SW480 (cell line): ENCODE results near the gene TRPM3.
"Not testable (repeated sequence)": the region's sequence is repeated elsewhere in the genome, so short reads cannot be mapped to it uniquely, and the experiment has no call there.

ENCODE experiments used
- DNase-seq: peaks from one replicate; pipeline ENCODE4 v3.0.0-alpha.2; 2016; ENCODE audit warnings: low spot score

The TRPM3 gene

DNA sequence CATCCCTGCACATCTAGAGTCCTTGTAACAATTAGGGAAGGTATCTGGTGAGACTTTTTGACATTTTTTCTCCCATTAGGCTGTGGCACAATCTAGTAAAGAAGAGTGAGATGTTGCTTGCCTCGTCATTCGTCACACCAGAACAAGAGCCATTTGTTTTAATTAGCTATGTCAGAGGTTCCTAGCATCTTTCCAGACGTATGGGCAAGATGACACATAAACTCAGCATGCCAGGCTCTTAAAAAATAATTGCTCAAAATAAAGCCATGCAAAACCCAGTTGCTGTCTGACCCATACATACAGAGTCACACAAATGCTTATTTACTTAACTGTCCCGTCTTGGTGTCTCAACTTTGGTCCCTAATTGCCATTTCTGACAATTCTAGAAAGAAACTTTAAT, 125.9 kb downstream of the TRPM3 start:
- no peak for DNase-seq

DNA sequence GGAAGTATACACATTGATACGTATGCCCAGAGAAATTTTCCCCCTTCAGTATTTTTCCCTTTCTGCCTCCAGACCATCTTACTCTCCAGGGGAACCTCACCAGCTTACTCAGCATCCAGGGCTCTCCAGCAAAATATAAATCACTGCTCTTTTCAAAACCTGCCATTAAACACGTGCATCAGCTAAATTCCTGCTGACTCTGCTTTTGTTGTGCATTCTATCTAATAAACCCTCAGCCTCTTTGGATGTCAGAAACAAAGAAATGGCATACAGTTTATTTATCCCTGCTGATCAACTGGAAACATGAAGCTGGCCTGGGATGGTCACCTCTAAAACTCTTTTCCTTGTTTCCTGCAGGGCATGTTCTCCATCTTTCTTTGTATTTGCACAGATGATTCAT, 126.8 kb downstream of the TRPM3 start:
- DNase-seq = no peak

DNA sequence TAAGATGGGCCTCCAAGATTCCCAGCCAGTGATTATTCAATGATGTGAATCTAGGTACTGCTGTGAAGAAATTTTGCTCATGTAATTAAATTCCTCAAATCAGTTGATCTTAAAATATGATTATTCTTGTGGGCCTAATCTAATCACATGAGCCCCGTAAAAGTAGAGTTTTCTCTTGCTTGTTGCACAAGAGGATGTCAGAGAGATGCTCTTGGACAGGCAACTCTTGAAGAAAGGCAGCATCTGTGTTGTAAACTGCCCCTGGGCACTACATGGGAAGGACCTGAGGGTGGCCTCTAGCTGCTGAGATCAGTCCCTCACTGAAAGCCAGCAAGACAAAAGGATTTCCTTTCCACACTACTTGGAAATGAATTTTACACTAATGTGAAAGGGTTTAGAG, 132.9 kb downstream of the TRPM3 start:
- no peak for DNase-seq

DNA sequence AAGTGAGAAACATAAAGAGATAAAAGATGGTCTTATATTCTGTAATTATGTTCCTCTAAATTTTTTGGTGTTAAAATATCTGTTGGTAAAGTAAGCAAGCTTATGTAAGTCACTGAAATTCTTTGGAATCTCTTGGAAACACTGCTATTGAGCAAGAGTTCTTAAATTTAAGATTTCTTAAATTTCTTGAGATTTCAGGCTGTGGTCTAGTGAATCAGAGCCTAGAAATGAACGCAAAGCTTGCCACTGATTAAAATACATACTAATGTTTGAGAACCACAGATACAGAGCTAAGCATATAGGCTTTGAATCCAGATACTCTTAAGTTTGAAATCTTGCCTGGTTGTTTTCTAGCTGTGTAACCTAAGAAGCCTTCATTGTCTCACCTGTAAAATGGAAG, 133.4 kb downstream of the TRPM3 start:
- no peak for DNase-seq

DNA sequence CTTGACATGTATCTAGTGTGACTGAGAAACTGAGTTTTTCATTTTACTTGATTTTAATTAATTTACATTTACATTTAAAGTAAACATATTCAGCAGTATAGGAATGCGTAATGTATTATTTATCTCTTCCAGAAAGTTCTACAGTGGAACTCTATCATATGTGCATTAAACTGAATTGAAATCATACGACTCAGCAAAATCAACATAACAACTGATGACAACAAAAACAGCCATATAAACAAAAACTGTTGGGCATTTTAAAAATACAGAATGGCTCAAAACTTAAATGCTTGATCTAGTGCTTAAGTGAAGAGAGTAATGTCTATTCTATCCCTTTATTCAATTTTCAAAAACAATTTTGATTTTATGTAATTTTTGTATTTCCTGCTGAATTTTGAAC, 134.4 kb downstream of the TRPM3 start:
- no peak for DNase-seq

DNA sequence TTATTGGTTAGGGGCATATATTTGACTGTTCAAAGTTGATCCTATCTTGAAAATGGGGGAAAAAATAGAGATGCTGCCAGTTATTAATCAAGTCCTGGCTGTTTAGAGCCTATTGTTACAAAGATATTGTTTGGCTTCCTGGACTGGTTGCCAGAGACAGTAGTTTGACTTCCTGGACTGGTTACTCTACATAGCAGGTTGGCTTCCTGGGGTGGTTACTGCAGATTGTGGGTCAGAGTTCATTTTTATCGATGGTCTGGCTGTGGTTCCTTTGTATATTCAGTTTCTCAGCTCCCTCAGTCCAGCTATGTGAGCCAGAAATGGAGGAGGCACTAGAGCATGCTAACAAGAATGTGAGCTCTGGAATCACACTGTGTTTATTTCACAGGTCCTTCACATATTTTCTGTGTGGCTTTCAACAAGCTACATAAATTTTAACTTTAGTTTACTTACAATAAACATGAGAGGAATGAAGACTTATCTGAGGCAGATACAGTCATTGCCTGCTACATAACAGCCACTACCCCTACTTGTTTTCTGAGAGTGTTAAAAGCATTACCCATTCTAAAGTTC, 137.6 kb downstream of the TRPM3 start:
- DNase-seq = no peak

DNA sequence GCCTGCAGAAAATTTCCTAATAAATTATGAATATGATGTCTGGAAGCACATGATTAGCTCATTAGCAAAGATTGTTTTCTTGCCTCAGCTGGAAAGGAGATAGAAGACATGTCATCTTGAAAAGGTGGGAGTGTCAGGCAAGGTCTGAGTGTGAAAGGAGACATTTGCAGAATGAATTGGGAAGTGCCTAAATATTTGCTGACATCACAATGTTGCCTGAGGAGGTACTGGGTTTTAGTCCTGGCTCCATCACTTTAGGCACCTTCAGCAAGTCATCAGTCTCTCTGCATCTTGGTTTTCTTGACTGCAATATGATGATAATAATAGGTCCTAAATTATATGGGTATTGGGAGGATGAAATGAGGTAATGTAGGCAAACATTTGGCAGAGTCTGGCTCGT, 140.1 kb downstream of the TRPM3 start:
- DNase-seq = no peak

DNA sequence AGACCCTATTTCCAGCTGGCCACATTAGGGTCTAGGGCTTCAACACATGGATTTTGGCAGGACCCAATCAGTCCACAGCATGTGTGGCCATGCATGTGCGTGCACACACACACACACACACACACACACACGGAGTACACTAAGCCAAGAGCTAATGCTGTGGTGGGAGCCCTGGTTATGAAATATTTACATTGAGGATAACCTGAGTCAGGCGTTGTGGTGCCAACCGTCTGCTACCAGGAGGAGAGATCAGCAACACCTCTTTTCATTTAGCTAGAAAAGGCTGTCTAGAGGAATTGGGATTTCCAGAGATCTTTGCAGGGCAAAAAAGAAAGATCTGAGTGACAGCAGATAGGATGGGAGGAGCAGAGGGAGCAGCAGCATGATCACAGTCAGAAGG, 141.5 kb downstream of the TRPM3 start:
- DNase-seq = no peak

DNA sequence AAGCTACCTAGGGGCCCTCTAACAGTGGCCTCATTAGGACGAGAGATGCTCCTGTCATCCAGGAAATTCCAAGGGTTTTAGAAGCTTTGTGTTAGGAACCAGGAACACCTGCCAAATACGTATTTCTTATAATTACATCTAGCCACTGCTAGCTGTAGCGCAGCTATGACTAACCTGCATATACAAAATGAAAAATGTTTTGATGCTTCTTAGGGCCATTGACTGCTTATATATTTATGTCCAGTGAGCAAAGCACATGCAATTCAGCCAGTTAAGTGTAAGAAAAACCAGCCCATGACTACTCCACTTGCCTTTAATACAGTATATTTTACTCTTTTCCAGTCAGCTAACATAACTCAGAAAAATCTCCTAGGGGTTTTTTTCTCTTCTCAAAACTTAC, 143.3 kb downstream of the TRPM3 start:
- DNase-seq = no peak

DNA sequence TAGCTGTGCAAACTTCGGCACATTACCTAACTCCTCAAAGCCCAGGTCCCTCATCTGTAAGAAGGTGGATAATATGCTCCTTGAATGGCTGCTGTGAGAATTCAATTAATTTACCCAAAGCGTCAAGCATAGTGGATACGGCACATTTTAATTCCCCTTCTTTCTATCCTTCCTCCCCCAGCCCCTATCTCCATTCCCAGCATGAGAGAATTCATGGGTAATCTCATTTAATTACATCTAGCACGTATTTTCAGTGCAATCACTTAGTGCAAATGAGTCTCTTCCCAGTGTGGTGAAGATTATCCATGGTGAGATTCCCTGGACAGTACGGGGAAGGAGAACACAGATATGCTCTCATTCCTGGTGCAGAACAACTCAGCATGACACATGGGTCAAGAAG, 145.6 kb downstream of the TRPM3 start:
- no peak for DNase-seq

DNA sequence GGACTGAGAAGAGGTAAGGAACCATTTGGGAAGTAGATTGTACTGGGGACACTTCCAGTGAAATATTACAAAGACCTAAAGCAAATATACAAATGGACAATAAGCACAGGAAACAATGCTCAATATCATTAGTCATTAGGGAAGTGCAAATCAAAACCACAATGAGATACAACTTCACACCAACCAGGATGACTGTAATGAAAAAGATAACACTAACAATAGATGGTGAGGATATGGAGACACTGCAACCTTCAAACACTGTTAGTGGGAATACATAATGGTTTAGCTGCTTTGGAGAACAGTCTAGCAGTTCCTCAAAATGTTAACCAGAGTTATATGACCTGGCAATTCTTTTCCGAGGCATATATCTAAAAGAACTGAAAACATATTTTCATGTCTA, 149.7 kb downstream of the TRPM3 start:
- no peak for DNase-seq

DNA sequence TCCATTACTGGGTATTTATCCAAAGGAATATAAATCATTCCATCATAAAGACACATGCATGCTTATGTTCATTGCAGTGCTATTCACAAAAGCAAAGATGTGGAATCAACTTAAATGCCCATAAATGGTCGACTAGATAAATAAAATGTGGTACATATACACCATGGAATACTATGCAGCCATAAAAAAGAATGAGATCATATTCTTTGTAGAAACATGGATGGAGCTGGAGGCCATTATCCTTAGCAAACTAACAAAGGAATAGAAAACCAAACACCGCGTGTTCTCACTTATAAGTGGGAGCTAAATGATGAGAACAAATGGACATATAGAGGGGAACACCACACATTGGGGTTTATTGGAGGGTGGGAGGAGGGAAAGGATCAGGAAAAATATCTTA, 155.0 kb downstream of the TRPM3 start:
- DNase-seq = not testable (repeated sequence)

DNA sequence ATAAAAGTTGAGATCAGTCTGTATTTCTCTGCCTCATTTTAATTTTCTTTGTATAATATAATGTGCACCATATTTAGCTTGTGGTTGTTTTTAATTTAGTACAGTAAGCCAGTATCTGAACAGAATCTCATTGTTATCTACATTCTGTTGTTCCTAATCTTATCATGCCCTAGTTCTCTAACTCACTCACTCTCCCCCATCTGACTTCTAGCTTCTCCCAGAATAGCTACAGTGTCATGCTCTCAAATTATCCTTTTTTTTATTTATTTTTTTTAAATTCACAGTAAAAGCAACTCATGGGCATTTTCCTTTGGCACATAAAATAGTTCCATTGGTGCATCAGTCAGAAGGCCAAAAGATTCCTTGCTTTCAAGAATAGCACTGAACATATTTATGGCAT, 156.6 kb downstream of the TRPM3 start:
- no peak for DNase-seq

DNA sequence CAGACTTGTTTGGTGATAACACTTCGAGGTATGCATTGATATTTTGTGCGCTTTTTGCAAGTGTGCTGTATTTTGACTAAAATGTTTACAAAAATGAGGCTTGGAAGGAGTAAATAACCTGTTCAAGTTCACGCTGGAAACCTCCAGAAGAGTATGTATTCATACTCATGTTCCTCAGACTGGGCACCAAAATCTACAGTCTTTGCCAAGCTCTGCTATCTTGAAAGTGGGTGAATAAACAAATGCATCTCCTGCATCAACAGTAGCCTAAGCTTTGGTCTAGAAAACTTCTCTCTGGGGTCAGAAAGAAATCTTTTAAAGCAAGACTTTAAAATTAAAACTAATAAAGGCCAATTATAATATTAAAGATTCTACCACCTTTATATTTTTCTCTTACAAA, 157.9 kb downstream of the TRPM3 start:
- no peak for DNase-seq

DNA sequence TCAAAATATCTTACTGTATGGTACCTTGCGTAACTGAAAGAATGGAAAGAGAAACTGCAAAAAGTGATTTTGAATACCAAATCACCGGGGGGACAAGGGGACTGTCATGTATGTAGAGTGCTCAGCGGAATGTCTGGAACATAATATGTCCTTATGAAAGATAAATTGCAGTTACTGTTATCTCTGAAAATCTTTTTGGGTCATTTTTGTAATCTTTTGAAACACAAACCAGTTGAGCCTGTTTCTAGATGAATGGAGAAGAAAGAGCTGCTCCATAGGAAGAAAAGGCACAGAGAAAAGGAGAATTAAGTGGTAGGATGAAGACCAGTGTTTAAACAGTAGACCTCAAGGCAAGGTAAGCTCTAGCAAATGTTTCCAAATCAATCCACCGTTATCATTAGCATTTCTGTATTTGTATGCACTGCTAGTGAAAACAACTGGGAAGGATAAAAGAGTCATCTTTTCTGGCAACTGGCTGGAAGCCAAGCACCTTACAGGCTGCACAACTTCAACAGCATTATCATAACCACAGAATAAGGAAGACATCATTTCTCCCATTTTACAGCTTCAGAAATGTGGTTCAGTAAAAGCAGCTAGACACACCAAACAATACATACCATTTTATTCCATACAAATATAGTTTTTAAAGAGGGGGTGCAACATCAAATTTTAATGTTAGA, 158.5 kb downstream of the TRPM3 start:
- no peak for DNase-seq

DNA sequence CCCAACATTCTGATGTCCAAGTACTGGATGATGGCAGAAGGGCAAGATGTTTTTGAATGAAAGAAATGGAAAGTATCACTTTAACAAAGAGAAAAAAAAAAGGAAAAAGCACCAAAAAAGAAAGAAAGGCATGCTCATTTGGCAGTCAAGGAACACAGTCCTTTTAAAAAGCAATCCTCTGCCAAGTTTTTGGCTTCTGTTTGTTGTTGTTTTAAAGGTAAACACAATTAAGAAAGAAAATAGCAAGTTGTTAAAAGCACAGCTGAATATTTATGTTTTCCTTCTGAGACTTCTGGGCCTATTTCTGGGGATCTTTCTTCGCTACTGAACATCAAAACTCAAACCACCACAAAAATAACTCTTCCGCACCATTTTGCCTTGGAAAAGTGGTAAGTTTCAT, 162.1 kb downstream of the TRPM3 start:
- DNase-seq = no peak

DNA sequence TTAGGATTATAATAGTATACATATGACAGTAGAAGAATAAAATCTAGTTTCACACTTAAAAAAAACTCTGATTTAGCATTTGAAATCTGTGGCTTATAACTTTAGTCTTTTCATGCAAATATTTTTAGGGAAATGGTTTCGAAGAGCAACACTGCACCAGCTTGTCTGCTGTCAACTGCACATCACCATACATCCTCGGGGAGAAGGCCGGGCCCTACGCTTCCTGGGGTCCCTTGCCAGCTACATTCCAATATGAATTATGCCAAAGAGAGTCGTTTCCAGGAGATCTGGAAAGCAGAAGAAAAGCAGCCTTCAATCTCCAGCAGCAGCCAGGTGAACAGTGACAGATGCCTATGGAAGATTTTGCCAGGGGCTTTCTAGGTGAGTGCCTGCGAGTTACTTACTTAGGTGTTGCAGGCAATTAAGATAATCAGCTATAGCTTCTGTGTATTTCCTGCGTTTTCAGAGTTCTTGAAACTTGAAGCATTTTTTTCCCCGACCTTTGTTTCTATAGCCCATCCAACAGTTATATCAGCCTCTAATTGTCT, 166.8 kb downstream of the TRPM3 start:
- no peak for DNase-seq

DNA sequence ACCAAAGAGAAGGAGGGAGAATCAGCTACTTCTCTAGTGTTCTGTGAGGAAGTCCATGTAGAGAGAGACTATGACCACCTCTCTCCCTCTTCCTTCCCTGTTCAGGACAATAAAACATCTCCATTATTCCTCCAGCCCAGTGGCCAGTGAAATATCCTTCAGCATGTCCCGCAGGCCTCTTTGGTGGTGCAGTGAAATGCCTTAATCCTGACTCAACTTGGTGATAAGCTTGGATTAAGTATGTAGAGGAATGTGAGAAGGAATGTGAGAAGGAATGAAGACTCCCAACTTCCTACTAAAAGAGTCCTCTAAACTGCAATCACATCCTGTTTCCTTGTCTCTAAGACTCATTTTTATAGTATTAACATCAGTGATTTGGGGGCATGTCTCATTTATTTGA, 167.3 kb downstream of the TRPM3 start:
- DNase-seq = peak; percentile 12

DNA sequence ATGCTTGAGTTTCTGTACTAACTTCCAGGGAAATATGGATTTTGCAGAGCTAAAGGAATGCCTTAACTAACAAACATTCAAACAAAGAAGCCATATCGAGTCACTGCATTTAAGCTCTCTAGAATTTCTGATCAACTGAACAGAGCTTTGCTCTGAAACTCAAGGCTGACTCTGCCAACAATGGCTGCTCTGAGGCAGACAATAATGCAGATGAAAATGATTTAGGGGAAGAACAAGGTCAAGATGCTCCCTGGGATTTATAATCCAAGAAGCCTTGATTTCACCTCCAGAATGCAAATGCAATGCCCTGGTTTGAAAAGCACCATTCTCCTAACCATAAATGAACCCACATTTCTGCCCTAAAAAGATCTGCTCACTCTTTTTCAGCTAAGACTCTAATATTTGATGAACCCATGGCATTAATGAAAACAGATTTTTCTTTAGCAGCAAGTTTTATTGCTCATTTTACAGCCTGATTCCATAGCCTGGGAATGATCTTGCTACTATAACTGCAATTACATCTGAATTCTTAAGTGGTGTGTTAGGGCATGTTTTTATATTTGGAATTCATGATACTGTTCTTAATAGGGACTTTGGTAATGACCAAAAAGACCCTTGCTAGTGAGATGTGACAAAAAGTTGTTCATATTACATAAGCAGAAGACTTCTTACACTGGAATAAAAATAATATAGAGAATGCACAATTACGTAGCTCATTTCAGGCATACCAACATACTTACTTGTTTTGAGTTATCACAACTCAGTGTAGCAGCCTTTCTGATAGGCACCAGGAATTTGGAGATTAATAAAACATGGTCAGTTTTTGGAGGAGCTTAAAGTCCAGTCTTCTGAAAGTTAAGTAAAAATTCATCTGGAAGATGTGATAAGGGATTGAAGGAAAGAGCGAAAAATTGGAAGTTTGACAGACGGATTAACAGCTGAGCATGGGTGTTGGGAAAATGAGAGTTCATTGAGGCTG, 169.4 kb downstream of the TRPM3 start:
- no peak for DNase-seq

DNA sequence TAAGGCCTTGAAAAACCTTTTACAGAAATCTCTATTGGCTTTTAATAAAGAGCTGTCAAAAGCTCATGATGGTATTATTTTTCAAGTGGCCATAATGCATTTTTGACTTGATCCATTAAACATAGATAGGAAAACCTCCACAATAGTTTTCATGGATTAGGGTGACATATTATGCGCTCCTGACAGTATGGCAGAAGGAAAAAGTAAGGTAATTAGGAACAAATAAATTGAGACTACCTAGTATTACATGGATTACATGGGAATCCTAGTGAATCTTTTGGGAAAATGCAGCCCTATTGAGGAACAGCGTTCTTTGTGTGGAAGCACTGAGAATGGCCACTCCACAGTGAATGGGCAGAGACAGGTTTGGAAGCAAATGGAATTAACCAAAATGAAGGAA, 171.2 kb downstream of the TRPM3 start:
- no peak for DNase-seq

DNA sequence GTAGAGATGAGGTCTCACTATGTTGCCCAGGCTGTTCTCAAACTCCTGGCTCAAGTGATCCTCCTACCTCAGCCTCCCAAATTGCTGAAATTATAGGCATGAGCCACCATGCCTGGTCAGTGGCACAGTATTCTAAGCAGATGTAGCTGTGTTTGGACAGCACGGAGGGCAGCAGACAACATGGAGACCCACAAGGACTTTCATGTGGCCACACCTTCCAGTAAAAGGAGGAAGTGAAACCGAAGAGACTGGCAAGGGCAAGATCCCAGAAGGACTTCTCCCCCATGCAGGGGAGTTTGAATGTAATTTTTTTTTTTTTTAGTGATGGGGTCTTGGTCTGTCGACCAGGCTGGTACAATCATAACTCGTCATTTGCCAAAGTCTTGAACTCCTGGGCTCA, 172.2 kb downstream of the TRPM3 start:
- no peak for DNase-seq

DNA sequence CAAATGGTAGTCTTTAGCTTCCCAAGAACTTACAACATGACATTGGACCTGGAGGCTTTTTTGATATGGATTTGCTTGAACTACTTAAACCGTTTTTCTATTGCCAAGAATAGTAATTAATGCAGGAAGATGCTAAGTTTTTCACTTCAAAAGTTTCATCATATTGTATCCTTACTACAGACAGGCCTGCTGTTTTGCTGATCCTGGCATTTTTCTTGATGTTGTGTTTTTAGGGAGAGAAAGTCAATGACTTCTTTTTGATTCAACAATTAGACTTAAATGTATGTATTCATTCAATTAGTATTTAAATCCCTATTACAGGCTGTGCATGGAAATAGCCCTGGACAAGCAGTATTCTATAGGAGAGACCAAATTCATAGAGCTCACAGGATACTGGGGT, 172.7 kb downstream of the TRPM3 start:
- no peak for DNase-seq

DNA sequence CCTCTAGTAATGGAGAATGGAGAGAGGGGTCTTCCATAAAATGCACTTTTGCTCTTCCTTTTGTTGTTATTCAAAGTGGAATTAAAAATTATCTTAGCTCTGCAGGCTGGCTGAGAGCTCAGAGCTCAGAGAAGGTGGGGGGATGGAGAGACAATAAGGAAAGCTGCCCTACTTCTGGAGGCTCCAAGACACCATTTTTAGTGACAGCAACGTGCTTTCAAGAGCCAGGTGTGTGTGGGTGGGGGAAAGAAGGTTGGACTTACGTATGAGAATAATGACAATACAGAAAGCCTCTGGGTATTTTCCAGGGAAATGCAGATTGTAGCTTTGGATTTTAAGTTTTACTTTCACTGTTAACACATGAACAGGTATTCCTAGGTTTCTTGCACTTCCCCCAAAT, 173.9 kb downstream of the TRPM3 start:
- DNase-seq = no peak
